ENCODE results near the gene MRGPRE. TPM values are rescaled to one million over a fixed set of nuclear protein-coding genes. Genes with fewer than 3 reads are reported as not detected.

MRGPRE gene
- polyA plus RNA-seq, 1 donor = not detected

DNA sequence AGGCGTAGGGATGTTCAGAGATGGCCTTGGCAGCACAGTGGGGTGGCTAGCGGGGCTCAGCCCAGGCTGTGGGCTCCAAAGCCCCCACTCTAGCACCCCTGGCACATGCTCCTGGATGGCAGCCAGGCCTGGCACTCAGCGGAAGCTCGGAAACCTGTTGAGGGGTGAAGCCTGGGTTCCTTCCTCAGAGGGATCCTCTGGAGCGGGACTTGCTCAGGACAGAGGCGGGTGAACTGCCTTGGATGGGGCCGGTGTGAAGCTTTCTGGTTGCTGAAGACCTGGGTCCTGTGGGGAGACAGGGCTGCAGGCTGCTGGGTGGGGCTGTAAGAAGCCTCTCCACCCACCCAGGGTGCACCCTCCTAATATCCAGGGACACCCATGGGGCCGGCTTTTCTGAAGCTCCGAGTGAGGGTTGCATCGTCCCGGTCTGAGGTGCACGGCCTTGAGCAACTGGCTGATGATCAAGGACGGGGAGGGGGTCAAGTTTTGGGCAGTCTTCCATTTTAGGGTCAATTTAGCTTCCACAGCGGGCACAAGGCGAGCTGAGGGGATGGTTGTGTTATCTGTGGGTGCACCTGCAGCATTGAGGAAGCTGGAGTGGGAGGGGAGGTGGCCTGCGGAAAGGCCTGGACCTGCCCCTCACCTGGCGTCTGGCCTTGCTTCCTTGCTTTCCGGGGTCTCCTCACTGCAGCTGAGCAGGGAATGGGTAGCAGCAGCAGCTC is 5.2 kb downstream of the MRGPRE start:
- no peak for DNase-seq (ENCODE audit: low read depth)

DNA sequence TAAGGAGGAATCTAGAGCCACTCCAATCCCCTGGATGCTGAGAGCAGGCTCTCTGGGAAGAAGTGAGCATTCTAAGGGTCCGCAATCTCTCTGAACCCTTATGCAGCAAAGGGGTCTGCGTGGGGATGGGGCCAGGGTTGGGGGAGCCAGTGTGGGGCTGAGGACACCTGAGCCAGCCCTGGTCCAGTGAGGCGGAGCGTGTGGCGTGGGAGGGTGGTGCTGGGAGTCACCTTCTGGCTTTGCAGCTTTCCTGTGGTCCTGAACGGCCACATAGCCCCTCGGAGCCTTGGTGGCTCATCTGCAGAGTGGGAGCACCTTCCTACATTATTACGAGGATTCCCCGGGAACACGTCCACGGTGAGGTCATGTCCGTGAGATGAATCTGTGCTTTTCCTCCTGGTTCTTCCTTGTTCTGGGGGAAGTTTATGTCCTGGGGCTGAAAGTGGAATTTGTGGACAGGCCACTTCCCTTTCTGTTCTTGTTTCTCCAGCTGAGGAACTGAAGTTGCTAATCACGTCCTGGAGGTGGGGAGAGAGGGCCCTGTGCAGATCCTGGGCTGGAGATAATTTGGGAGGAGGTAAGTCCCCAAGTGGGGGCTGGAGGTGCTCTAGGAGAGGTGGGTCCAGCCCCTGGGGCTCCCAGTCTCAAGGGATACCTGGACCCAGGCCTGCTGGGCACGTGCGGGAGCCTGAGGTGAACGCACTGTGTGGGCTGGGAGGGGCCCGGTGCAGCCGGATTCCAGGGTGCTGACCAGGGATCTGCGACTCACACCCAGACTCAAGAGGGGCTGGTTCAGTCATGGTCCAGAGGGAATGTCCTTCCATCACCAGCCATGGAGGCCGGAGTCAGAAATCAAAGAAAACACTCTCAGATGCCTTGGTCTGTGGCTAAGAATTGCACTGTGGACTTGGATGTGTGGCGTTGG is 6.1 kb downstream of the MRGPRE start:
- no peak for DNase-seq (ENCODE audit: low read depth)

- DNase-seq (ENCODE audit: low read depth) = no peak
Measured at GRCh38 chr11:3225159-3225758, 7.0 kb downstream of the MRGPRE start.

DNA sequence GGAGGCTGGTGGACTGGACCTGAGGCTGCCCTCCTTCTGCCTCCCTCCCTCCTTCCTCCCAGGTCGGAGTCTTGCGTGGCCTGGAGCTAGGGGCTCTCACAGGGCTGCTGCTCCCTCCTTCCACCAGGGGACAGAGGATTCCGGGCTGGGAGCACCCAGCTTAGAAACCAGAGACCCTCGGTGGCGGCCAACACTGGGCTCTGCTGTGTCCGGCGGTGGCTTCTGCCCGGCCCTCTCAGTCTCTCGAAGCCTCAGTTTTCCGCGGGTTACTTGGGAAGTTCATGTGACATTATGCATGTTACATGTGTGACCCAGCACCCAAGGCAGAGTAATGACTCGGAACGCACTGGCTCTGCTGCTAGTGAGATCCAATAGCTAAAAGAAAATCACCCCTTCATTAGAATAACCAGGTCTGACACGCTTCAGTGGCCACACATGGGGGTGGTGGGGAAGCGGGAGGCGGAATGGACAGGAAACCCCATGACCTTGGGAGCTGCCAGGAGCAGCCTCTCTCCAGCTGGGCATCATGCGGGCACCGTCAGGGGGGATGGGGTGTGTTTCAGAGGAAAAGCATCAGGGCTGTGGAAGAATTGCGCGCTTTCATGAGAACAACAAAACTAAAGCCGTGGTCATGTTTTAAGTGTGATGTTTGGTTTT is 7.7 kb downstream of the MRGPRE start:
- DNase-seq (ENCODE audit: low read depth) = no peak

GRCh38 chr11:3223932-3224381 is 8.3 kb downstream of the MRGPRE start:
- DNase-seq (ENCODE audit: low read depth) = no peak

DNA sequence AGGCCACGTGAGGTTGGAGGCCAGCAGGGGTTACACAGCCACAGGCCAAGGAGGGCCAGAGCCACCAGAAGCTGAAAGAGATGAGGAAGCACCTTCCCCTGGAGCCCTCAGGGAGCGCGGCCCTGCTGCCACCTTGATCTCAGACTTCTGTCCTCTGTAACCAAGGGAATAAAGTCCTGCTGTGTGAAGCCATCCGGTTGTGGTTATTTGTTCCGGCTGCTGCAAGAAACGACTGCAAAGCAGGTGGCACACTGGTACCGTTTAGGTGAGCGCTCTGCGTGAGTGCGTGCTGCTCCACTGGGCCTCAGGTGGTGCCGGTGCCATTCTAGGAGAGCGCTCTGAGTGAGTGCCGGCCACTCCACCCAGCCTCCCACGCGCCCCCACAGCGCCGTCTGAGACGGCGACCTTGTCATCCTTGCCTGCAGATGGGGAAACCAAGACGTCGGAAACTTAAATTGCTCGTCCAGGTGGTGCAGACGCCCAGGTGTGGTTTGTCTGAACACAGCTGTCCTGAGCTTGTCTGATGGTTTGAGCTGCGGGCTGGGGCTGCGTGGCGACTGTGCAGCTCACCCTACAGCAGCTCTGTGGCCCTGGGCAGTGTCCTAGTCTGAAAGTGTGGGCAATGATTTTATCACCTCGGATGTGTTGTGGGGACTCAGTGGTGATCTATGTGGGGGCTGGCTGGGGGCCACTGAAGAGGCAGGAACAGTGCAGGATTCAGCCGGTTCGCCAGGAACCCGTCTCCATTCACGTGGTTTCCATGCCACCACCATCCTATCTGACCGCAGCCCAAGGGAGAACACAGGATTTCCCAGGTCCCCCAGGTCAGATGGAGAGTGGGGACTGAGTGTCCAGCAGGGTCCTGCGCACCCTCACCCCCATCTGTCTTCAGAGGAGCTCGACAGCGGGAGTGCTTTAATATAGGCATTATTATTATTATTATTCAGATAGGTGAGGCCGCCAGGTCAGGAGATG is 9.0 kb downstream of the MRGPRE start:
- no peak for DNase-seq (ENCODE audit: low read depth)

GRCh38 chr11:3222003-3222855 is 10.0 kb downstream of the MRGPRE start:
- DNase-seq (ENCODE audit: low read depth) = no peak

DNA sequence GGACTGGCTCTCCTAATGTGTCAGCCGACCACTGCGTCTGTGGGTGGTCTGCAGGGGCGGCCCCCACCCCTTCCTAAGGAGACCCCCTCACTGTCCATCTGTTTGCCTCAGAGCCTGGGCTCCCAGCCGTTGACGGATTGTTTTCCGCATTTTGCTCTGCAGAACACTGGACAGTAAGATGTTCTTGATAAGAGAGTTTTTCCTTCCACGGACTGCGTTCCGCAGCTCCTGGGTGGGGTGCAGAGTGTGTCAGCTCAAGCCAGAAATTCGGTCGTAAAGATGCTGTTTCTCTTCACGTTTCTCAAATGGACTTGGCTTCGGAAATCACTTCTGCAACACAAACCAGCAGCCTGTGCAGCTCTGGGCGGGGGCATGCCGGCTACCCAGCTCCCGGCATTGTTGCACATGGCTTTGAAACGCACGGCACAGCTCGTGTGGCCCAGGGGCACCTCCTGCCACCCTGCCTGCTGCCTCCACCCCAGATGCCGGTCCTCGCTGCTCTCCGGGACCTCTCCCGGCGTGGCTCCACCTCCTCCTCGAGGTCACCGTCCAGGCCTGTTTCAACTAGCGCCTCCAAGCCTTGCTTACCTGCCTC is 10.7 kb downstream of the MRGPRE start:
- DNase-seq (ENCODE audit: low read depth) = no peak

DNA sequence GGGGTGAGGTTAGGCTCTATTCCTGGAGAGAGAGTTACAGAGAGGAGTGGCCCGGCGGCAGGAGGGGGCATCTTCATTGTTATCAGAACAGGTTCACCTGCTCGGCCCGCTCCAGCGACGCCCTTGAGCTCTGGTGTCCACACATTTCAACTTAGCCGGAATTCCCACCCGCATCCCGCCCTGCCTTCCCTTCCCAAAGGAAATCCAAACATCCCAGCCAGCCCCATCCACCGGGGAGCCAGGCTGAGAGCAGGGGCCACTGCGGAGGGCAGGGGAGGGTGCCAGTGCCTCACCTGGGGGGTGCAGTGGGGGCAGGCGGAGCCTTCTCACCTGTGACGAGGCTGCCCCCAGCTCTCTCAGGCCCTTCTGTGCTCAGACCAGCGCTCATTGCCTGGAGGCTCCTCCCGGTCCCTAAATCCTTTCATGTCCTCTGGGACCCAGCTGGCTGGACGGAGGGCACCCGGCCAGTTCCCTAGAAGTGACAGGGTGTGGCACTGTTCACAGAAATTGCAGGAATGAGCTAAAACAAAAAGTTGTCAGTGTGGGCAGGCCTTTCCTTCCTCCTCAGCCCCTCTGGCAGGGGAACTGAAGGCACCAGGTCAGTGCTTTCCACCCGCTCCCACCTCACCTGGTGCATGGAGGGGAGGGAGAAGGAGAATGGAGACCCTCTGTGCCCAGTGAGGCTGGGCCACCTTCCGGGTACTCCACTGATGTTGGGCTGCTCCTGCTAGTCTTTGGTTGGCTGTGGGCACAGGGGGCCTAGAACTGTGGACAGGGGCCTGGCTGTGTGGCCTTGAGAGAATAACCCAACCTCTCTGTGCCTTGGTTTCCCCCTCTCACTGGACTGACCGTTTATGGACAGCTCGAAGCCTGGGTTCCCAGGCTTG is 11.5 kb downstream of the MRGPRE start:
- no peak for DNase-seq (ENCODE audit: low read depth)

GRCh38 chr11:3220101-3220500 is 12.1 kb downstream of the MRGPRE start:
- DNase-seq (ENCODE audit: low read depth) = no peak

GRCh38 chr11:3219281-3219892 is 12.8 kb downstream of the MRGPRE start:
- DNase-seq (ENCODE audit: low read depth) = no peak

DNA sequence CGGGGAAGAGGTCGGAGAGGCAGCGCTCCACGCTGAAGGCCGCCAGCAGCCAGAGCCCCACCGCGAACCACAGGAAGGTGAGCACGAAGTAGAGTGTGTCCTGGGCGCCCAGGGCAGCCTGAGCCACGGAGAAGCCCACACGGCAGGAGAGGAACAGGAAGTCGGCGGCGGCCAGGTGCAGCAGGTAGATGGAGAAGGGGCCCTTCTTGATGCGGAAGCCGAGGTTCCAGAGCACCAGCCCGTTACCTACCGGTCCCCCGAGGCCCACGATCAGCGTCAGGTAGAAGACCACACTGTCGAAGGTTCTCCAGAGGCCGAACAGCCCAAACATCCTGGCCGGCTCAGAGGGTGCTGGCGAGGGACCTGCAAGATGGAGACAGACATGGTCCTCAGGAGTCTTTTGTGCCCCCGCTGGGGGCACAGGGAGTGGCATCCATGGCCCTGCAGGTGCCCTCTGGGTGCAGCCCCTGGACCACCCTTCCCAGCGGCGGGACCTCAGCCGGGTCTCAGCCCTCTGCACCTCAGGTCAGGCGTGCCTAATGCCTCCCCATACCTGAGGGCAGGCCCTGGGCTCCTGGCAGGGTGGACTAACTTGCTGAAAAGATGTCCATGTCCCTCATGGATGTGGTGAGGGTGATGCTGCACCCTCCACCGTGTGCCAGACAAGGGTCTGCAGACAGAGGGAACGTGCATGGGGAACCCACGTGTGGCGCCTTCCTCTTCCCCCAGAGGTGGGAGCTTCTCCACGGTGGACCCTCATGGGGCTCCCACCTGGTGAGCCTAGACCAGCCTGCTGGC is 13.5 kb downstream of the MRGPRE start, which contains the start of gene MRGPRG:
MRGPRG (minus strand) TSS at position 331 of the 798 bp plus-strand sequence; CDS start at position 331, 0 bp downstream.
- no peak for DNase-seq (ENCODE audit: low read depth)

DNA sequence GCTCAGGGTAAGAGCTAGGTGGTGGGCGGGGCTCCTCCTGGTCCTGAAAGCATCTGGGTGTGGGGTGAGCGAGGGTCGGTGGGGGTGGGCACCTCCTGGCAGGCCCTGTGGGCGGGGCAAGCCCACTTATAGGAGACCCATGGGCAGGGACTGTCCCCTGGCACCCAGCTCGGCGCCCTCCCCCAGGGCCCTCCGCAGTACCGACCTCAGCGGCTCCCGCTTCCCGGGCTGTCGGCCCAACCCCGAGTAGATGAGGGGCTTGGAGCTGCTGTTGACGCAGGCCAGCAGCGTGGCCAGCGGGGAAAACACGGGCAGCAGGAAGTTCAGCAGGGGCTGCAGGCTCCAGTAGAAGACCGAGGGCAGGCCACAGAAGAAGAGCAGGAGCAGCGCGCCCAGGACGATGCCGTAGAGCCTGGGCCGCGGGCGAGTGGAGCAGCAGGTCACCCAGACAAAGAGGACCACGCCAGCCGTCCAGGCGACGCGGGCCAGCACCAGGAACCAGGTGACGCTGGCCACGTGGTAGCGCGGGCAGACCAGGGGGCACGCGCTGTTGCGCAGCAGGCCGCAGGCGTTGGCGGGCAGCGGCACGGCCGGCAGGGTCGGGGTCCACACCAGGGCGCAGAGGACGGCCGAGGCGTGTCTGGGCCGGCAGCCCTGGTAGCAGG is 14.3 kb downstream of the MRGPRE start:
- no peak for DNase-seq (ENCODE audit: low read depth)

- DNase-seq (ENCODE audit: low read depth) = no peak
Measured at GRCh38 chr11:3216027-3216525, 16.1 kb downstream of the MRGPRE start.

DNA sequence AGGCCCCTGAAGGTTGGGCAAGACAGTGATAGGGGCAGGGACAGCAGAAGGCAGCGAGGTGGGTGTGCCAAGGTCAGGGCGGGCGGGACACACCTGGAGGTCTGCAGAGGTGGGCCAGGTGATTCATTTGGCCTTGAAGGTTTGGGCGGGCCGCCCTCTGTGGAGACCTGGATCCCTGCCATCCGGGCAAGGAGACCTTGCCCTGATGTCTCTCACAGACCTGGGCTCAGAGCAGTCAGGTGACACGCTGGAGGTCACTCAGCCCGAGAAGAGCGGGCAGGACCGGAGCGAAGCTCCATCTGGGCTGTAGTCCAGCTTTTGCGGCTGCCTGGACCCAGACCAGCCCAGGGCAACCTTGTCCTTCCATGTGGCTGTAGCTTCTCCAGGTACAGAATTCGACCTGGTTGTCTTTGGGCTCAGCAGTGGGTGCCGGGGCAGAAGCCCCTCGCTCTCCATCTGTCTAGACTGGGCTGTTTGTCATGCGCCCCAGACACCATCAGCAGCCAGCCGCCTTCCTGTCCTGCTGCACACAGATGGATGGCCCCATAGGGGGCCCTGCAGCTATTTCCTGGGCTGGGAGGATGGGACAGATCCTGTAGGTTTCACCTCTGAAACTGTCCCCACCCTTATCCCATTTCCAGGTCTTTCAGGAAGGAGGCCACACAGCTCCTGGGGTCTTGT is 16.7 kb downstream of the MRGPRE start:
- no peak for DNase-seq (ENCODE audit: low read depth)

DNA sequence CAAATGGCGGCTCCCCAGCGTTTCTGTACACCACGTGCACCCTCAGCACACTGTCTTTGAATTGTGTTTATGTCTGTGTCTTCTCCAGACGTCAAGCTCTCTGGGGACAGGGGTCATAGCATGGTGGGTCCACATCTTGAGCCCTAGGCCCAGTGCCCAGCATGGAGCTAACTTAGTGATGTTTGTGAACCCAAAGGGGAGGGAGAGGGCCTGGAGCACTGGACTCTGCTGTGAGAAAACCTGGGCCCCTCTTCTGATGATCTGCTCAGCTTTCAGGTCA is 17.9 kb downstream of the MRGPRE start:
- no peak for DNase-seq (ENCODE audit: low read depth)
